Mesothelial cell of epicardium (in vitro differentiated cells): ENCODE results near the gene SUSD4. TPM values are rescaled to one million over a fixed set of nuclear protein-coding genes. Genes with fewer than 3 reads are reported as not detected.
"Not testable (repeated sequence)": the region's sequence is repeated elsewhere in the genome, so short reads cannot be mapped to it uniquely, and the experiment has no call there.

Experiments
- DNase-seq, 2 experiments: peaks; one replicate each; pipeline ENCODE4 v3.0.0; 2021; ENCODE audit warnings: low spot score in 2 of 2; ENCODE audit not compliant: unreplicated experiment in 2 of 2
- H3K27ac Mint-ChIP-seq: 2 replicates; pipeline ENCODE4 v1.8.0; 2021; ENCODE audit warnings: mixed read lengths
- H3K27me3 Mint-ChIP-seq: 2 replicates; pipeline ENCODE4 v1.8.0; 2021; ENCODE audit warnings: low read depth, mixed read lengths
- H3K36me3 Mint-ChIP-seq: 2 replicates; pipeline ENCODE4 v1.8.0; 2021; ENCODE audit warnings: mixed read lengths
- H3K4me1 Mint-ChIP-seq: 2 replicates; pipeline ENCODE4 v1.8.0; 2021; ENCODE audit warnings: mixed read lengths
- H3K4me3 Mint-ChIP-seq: 2 replicates; pipeline ENCODE4 v1.8.0; 2021; ENCODE audit warnings: mild to moderate bottlenecking, moderate library complexity, mixed read lengths
- H3K9me3 Mint-ChIP-seq: 2 replicates; pipeline ENCODE4 v1.8.0; 2021; ENCODE audit warnings: mixed read lengths
- total RNA-seq: library from RNA; stranded (reverse); gene quantifications from 3 replicates; pipeline ENCODE4 v1.2.1, GENCODE V29; 2021
- TF ChIP-seq, protein P1 (sequence below): fragments of 200-600 bp; sonication (generic); IDR thresholded peaks from one replicate; pipeline ENCODE4 v1.5.0; 2021; ENCODE audit warnings: antibody characterized with exemption; ENCODE audit not compliant: unreplicated experiment

SUSD4 gene
- total RNA-seq, 1 donor from 2014 or later = 0.40 TPM

GRCh38 chr1:223258751-223259198 is 105.2 kb downstream of the SUSD4 start:
- Mint-ChIP-seq H3K36me3 (no peaks in the 10 kb centered on the region), H3K4me1 (no peaks in the 10 kb centered on the region), H3K27me3 (peaks cover 16% of the 10 kb centered on the region), H3K4me3 (no peak overlapping the region), H3K27ac (no peak overlapping the region), H3K9me3 (no peaks in the 10 kb centered on the region)
- DNase-seq = no peak
- TF ChIP-seq, protein P1, sequence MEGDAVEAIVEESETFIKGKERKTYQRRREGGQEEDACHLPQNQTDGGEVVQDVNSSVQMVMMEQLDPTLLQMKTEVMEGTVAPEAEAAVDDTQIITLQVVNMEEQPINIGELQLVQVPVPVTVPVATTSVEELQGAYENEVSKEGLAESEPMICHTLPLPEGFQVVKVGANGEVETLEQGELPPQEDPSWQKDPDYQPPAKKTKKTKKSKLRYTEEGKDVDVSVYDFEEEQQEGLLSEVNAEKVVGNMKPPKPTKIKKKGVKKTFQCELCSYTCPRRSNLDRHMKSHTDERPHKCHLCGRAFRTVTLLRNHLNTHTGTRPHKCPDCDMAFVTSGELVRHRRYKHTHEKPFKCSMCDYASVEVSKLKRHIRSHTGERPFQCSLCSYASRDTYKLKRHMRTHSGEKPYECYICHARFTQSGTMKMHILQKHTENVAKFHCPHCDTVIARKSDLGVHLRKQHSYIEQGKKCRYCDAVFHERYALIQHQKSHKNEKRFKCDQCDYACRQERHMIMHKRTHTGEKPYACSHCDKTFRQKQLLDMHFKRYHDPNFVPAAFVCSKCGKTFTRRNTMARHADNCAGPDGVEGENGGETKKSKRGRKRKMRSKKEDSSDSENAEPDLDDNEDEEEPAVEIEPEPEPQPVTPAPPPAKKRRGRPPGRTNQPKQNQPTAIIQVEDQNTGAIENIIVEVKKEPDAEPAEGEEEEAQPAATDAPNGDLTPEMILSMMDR = no peak

GRCh38 chr1:223257856-223258550 is 106.0 kb downstream of the SUSD4 start:
- Mint-ChIP-seq H3K36me3 (no peaks in the 10 kb centered on the region), H3K4me1 (no peaks in the 10 kb centered on the region), H3K9me3 (no peaks in the 10 kb centered on the region), H3K27ac (no peak overlapping the region), H3K4me3 (no peak overlapping the region), H3K27me3 (peaks cover 17% of the 10 kb centered on the region)
- DNase-seq = no peak
- TF ChIP-seq, protein P1 = no peak

DNA sequence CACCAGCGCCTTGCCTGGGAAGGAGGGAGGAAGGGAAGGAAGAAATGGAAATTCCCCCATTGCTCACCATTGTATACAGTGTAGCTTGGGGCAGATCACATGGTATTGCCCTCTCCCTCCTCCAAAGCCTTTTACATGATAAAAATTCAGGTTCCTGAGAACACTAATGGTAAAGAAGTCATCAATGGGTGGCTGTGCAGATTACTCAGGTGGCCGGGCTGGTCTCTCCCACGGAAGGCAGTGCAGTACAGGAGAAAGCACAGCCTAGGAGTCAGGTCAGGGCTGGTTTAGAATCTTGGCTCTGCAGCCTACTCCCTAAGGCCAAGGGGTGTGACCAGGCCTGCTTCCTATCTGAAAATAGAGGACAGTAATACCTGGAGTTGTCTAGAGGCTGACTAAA is 107.9 kb downstream of the SUSD4 start:
- TF ChIP-seq, protein P1 = no peak

GRCh38 chr1:223253916-223254315 is 110.1 kb downstream of the SUSD4 start:
- no peaks in the 10 kb centered on the region for H3K4me1 Mint-ChIP-seq
- TF ChIP-seq, protein P1 = no peak
- no peak overlapping the region for H3K27ac Mint-ChIP-seq
- H3K9me3 Mint-ChIP-seq = peaks cover 3% of the 10 kb centered on the region
- H3K27me3 Mint-ChIP-seq = peaks cover 15% of the 10 kb centered on the region
- H3K36me3 Mint-ChIP-seq = no peaks in the 10 kb centered on the region
- H3K4me3 Mint-ChIP-seq = no peak overlapping the region
- no peak for DNase-seq

More for the DNA sequence above, 107.9 kb downstream of the SUSD4 start:
- no peak overlapping the region for H3K4me3 Mint-ChIP-seq
- peaks cover 7% of the 10 kb centered on the region for H3K27me3 Mint-ChIP-seq
- H3K36me3 Mint-ChIP-seq = no peaks in the 10 kb centered on the region
- H3K27ac Mint-ChIP-seq = no peak overlapping the region
- H3K4me1 Mint-ChIP-seq = no peaks in the 10 kb centered on the region
- no peak for DNase-seq
- peaks cover 3% of the 10 kb centered on the region for H3K9me3 Mint-ChIP-seq

GRCh38 chr1:223251387-223251786 is 112.6 kb downstream of the SUSD4 start:
- not testable (repeated sequence) for H3K27ac Mint-ChIP-seq, DNase-seq, H3K36me3 Mint-ChIP-seq, H3K4me3 Mint-ChIP-seq, H3K4me1 Mint-ChIP-seq, H3K9me3 Mint-ChIP-seq
- H3K27me3 Mint-ChIP-seq = peaks cover 36% of the 10 kb centered on the region

GRCh38 chr1:223250632-223251015 is 113.4 kb downstream of the SUSD4 start:
- H3K27ac Mint-ChIP-seq = no peak overlapping the region
- no peak overlapping the region for H3K4me3 Mint-ChIP-seq
- H3K4me1 Mint-ChIP-seq = no peaks in the 10 kb centered on the region
- no peaks in the 10 kb centered on the region for H3K36me3 Mint-ChIP-seq
- peaks cover 3% of the 10 kb centered on the region for H3K9me3 Mint-ChIP-seq
- peaks cover 43% of the 10 kb centered on the region for H3K27me3 Mint-ChIP-seq
- TF ChIP-seq, protein P1 = no peak
- no peak for DNase-seq
